HG02678 (cell line): ENCODE measurements around the gene GRIK5.
"Not testable (repeated sequence)": the region's sequence is repeated elsewhere in the genome, so short reads cannot be mapped to it uniquely, and the experiment has no call there.

Source experiments
- ATAC-seq: cut with Tn5 transposase; IDR thresholded peaks from one replicate; pipeline ENCODE4 v1.9.1; 2021; ENCODE audit warnings: mild to moderate bottlenecking, moderate library complexity; ENCODE audit not compliant: unreplicated experiment

GRIK5 gene

DNA sequence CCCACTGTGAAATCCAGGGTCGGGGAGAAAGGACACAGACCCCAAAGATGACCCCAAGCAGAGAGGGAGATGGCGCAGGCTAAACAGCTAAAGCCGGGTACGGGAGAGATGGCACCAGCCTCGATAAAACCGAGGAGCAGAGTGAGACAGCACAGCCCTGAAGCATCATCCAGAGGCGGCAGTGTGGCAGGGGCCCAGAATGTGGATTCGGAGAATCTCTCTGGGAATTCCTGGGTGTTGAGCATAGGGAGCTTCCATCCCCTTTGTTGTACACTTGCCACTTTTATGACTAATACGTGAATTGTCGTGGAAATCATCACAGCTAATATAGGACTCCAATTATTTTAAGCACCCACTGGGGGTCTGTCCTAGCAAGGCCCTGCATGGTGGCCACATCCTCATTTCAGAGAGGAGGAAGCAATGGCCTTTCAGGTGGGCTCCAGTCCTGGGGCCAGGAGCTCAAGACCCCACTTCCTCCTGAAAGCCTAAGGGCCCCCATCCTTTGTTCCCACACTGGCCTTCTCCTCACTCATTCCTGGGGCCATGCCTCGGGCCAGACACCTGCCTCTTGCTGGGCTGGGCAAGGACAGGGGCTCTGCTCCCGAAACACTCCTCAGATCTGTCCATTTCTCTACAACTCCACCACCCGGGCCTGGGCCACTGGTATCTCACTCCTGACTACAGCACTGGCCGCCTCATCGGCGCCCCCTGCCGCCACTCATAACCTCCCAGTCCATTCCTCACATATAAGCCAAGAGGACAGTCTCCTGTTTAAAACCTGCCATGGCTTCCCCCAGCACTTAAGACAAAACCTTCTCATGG, 46.7 kb downstream of the GRIK5 start:
- no peak for ATAC-seq

DNA sequence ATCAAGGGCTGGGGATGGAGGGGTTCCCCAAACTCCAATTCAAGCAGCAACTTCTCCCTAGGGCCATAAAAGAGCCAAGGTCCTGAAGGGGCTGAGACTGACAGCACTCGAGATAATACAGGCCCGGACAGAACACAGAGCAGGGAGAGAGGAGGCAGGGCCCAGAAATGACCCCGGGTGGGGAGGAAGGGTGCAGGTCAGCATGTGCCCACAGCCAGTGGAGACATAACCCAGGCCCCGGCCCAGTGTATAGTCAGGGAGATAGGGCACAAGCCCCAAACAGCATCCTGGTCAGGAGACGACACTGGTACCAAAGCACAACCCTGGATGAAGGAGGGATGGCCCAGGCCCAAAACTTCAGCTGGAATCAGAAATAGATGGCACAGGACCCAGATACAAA, 47.4 kb downstream of the GRIK5 start:
- no peak for ATAC-seq

DNA sequence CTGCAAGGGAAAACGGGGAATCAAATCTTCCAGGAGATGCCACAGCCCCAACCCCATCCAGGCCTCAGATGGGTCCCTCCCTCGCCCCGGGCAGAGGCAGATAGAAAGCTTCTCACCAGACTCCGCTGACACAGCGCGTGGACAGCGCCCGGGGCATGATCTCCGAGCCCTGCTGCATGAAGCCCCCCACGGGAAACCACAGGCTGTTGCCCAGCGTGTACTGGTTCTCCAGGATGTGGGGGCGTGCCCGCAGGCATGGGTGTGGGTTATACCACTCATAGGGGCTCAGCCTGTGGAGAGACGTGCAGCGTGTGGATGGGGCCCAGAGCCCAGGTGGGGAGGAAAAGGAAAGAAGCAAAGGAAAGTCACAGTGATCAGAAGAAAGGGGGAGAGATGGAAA, 48.8 kb downstream of the GRIK5 start:
- ATAC-seq, result no peak

DNA sequence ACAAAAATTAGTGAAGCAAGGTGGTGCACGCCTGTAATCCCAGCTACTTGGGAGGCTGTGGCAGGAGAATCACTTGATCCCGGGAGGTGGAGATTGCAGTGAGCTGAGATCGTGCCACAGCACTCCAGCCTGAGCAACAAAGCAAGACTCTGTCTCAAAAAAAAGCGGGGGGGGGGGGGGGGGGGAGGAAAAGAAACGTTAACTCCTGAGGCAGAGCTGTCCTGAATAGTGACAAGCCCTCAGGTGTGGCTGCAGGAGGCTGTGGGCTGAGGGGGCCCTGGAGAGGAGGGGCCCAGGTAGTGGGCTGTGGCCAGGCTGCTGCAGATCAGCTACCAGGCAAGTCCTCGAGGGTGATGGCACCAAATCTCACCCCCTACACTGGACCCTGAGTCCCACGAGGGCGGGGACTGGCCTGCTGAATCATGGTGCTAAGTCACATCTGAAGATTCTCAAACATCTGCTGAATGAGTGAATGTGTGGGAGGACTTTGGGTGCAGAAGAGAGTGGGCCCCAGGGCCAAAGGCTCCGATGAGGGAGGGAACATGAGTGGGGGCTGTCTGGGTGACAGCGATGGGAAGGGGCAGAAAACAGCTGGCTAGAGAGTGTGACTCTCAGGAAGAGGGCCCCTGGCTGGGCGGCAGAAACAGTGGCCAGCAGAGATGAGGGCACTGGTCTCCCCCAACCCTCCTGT, 51.4 kb downstream of the GRIK5 start:
- ATAC-seq, result no peak

DNA sequence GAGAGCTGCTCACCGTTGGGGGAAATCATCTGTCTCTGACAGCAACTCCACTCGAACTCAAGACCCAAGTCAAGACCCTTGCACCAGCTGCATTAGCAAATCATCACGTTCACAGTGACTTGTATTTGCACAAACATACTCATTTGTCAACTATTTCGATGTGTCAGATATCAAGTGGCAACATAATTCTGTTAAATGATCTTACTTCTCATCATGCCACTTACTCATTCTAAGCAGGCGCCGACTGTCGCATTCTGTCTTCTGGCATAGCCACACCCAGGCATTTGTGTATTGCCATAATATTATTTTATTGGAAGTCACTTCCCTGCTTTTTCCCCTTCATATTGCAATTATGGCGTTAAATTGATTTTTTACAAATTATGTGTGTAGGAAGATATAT, 53.0 kb downstream of the GRIK5 start:
- no peak for ATAC-seq

DNA sequence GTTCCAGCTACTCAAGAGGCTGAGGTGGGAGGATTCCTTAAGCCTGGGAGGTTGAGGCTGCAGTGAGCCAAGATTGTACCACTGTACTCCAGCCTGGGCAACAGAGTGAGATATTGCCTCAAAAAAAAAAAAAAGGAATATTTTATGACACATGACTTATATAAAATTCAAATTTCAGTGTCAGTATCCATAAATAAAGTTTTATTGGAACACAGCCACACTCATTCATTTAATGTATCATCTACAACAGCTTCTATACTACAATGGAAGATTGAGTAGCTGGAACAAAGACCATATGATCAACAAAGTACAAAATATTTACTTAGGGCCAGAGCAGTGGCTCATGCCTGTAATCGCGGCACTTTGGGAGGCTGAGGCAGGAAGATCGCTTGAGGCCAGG, 57.3 kb downstream of the GRIK5 start:
- not testable (repeated sequence) for ATAC-seq

DNA sequence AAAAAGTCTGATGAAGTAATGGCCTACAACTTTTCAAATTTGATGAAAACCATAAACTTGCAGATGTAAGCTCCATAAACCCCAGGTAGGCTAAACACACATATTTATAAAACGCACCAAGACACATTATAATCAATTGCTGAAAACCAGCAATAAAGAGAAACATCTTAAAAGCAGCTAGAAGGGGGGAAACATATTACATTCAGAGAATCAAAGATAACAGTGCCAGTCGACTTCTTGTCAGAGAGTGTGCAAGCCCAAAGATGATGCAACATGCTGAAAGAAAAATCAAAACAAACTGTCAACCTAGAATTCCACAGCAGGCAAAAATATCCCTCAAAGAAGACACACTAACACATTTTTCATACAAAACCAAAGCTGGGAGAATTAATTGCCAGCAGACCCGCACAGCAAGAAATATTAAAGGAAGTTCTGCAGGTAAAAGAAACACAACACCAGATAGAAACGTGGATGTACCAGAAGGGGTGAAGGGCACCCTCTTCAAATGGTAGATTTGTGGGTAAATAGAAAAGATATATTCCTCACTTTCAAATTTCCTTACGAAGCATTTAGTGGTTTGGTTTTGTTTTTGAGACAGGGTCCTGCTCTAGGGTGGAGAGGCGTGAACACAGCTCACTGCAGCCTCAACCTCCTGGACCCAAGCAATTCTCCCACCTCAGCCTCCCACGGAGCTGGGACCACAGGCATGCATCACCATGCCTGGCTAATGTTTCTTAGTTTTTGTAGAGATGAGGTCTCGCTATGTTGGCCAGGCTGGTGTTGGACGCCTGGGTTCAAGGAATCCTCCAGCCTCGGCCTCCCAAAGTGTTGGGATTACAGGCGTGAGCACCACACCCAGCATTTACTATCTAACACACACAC, 59.5 kb downstream of the GRIK5 start:
- ATAC-seq, result no peak

DNA sequence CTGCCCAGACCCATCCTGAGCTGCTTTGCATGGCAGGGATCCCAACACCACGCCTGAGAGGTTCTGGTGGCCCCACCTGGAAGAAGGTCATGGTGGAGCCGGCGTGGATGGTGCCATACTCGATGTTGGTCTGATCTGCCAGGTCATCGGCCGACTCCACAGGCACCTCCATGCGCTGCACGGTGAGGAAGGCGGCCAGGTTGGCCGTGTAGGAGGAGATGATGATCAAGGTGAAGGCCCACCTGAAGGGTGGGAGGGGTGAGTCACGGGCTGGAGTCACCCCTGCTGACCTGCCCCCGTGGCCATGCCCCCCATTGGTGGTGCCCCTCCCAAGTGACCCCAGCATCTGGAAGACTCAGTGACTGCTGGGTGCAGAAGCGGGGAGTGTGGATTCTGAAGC, 63.4 kb downstream of the GRIK5 start:
- no peak for ATAC-seq

DNA sequence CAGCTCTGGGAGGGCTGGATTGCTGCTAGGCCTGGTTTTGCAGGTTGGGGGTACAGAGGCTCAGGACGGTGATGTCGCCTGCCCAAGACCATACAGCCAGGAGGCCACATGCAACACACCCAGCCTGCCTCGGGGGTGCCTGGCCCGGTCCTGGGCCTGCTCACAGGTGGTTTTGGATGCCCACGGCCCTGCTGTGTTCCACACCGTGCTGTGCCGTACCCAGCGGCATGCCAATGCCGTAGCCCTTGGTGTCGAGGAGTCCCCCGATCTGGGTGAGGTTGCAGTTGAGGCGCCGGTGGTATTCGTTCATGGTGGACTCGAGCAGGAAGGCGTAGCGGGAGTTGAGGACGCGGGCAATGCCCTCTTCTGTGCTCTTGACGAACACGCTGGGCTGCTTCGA, 64.5 kb downstream of the GRIK5 start:
- ATAC-seq, result no peak

DNA sequence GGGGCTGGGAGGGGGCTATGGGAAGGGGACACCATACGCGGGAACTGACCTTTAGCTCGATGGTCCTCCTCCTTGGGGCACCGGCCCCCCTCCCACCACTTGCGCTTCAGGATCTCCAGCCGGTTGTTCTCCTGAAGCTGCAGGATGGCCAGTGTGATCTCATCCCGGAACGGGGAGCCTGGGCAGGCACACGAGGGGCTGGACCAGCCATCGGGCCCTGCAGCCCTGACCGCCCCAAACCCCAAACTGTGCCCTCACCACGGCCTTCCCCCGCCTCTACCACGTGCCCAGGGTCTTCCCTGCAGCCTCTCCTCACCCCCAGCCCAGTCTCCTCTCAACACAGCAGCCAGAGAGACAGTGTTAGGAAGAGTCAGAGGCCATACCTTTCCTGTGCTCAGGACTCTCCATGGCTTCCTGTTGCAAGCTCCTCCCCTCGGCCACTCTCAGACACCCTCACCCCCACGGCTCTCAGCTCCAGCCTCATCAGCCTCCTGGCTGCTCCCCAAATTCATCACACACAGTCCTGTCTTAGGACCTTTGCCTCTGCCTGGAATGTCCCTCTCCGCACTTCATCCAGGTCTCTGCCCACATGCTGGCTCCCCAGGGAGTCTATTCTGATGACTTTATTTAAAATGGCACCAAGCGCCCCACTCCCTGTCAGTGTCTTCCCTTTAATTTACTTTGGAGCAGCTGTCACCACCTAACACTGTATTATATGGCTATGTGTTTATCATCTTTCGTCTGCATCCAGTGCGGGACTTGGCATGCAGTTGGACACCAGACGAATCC, 66.3 kb downstream of the GRIK5 start:
- ATAC-seq, result no peak

DNA sequence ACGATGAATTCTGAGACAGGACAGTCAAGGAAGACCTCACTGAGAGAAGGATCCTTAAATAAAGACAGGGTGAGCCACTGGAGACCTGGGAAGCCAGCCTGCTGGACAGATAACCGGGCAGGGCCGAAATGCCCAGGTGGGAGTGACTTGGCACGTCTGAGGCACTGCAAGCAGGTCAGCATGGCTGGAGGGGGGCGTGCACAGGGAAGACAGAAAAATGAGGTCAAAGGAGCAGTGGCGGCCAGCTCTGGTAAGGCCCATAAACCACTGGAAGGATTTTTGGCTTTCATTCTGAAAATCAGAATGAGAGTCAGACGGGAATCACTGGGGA, 70.2 kb downstream of the GRIK5 start:
- ATAC-seq, result no peak

DNA sequence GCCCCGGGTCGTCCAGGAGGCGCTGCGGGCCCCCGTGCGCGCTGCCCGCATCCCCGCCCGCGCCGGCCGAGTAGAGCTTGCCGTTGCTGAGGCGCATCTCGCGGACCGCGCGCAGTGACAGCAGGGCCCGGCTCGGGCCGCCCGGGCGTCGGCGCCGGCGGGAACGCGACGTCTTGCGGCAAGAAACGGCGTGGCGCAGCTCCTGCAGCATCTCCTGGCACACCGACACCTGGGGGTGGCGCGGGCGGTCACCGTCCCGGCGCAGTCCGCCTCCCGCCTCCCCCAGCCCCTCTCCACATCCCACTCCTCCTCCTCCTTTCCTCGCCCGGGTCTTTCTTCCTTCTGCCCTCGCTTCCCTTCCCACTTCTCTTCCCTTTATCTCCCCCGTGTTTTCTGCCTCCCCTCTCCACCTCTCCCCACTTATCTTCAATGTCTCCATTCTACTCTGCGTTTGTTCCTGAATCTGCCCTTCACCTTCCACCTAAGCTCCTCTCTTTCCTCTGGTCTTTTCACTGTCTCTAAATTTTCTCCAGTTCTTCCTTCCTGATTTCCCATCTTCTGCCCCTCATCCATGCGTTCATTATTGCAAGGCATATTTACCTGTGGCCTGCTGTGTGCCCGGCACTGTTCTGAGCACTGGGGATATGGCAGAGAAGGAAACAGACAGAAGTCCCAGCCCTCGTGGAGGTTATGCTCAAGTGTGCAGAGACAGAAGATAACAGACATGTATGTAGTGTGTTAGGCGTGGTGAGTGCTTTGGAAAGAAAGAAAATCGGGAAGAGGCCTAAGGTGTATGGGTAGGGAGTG, 70.7 kb downstream of the GRIK5 start:
- ATAC-seq, result no peak

DNA sequence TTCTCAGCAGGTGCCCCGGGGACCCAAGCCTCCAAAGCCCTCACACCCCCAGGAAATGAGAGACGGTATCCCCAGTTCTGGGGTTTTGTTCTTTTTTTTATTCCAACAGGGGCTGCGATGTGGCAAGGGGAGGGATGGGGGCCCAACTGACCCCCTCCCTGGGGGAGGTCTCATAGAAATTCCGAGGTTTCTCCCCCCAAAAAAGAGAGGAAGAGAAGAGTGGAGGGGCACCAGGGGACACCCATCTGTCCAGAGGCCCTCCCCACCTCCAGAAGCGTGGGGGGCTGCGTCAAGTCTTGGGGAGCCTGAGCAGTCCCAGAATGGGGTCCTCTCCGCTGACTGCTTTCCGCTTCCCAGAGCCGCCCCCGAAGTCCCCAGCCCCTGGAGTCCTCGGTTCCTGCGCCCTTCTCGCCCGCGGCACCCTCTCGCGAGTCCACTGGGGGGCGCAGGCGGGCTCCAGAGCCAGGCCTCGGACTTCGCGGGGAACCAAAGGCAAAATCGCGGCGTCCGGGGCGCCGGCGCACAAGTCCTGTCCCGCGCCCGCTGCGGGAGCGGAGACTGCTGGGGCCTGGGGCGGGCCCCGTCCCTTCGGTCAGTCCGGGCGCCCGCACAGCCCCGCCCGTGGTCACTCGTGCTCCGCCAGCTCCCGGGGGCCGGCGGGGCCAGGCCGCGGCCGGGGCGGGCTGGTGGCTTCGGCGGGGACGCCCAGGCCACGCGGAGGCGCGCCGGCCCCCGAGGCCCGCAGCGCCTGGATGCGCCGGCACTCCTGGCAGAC, 71.6 kb downstream of the GRIK5 start:
- ATAC-seq, result no peak

DNA sequence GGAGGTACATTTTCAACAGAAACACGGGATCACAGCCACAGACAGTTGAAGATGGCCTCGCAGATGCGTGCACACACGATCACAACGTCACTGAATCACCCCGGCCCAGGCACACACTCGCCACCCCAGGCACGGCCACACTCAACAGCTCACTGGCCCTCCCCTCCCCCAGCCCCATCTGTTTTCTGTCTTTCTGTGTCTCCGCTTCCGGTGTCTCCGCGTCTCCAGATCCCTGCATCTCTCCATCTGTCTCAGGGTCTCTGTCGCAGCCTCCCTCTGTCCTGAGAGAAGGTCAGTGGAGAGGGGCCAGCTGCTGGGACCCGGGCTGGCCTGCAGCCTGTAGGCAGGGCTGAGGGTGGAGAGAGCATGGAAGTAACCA, 72.2 kb downstream of the GRIK5 start:
- no peak for ATAC-seq

DNA sequence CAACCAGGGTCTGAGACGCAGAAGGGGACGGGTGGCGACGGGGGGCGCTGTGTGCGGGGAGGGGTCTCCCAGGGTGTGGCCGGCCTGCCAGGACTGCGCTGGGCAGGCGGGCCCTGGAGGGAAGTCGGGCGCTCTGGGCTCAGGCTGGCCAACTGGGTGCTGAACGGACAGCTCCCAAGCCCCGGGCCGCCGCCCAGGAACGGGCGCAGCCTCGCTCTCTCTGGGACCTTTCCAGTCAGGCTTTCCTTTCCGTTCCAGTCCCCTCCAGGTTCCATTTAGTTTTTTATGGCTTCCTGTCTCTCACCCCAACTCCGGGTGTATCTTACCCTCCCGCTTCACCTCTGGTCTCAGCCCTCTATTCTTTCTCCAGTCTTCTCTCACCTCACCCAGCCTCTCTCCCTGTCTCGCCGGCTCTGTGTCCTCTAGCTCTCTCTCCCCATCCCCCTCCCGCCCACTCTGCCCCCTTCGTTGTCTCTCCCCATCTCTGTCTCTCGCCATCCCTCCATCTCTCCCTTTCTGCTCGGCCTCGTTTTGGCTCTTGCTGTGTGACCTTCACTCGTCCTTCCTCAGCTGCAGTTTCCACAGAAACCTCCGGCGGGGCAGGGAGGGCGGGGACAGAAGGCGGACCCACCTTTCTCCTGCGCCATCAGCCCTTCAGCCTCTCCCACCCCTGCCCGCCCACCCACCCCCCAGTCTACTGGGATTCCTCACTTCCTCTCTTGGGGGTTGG, 72.7 kb downstream of the GRIK5 start:
- no peak for ATAC-seq

DNA sequence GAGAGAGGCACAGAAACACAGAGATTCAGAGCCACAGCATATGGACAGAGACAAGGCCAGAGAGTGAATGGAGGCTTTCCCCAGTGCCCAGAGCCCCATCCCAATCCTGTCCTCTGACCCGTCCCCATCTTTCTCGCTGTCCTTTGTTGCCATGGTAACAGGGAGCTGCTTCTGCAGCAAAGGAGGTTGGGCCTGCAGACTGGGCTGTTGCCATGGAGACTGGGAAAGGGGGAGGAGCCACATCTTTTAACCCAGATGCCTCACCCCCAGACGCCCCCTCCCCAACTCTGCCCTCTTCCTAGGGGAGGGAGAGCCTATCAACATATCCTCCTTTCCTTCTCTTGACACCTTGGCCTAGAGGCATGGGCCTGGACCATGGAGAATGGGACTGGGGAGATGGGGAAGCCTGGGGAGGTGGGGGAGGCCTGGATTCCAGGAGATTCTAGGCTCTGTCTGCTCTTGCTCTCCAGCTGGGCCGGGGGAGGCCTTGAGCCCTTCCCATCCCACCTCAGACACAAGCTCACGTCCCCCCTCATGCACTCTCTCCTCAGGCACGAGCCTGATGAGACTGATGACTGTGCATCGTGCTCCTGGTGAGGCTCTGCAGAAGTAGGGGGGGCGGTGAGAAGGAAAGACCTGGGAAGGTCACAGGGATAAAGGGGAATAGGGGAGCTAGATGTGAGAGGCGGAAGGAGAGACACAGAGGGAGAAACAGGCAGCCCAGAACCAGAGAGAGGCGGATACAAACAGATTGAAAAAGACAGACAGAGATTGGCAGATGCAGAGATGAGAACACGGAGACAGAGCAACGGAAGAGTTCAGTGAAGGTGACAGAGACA, 73.8 kb downstream of the GRIK5 start:
- ATAC-seq, result no peak

DNA sequence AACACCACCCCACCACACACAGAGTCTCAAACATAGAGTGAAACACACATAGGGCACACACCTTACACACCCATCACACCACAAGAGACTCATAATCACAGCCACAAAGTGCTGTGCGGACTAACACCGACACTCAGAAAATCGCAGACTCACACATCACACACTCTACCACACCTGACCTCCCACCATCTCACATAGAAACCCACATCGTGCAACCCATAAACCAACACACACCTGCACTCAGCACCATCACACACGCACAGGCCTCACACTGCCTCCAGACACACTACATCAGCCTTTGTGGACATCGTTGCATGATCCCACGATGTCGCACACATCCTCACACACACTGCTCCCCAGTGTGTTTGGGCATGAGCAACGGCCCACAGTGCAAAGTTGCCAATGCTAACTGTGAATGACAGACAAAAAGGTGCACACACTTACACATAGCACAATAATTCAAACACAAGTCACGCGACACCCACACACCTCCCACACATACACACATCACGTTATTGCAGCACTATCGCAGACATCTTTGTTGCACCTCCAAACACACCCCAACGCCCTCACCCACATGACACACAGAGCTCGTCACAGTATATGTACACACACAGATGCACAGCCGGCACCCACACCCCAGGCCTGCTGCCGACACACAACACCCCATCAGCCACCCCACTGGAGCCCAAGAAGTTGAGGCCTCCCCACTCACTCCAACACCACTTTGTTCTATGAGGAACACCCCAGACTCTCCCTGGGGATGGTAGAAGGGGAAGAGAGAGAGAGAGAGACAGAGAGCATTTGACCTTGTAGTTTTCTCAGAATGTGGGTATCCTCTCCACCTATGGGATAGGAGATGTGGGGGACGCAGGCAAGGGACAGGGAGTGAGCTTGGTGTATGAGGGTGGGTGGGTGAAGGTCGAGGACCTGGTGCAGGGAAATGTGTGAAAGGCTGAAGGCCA, 74.7 kb downstream of the GRIK5 start:
- no peak for ATAC-seq
